ENCODE results near the gene KCNIP4. TPM values are rescaled to one million over a fixed set of nuclear protein-coding genes. Genes with fewer than 3 reads are reported as not detected.

KCNIP4 gene
- total and polyA plus RNA-seq, 2 of the 4 experiments (the other 2 are of a cell fraction) = not detected

GRCh38 chr4:21090094-21090666 is 858.4 kb downstream of the KCNIP4 start:
- Histone ChIP-seq H4K5ac (ENCODE audit: low read depth, low read length) (no peak overlapping the region), H2AK9ac (replicated peaks; ENCODE audit: low read depth, low read length, poor library complexity) (no peak overlapping the region), H4K20me1 (ENCODE audit: insufficient read depth, low read length) (no peaks in the 10 kb centered on the region), H3K4me1 (ENCODE audit: control insufficient read depth, insufficient read depth, low read length) (no peaks in the 10 kb centered on the region), H3K9me1 (ENCODE audit: insufficient read depth, low read length) (no peaks in the 10 kb centered on the region), H2BK5ac (ENCODE audit: low read depth, low read length, poor library complexity, severe bottlenecking) (no peak overlapping the region), H3K79me1 (ENCODE audit: low read depth in 1 of 2, low read length in 2 of 2) (no peaks in the 10 kb centered on the region), H3K56ac (ENCODE audit: extremely low read depth, insufficient read depth, low read length) (no peak overlapping the region), H3K4me2 (ENCODE audit: low read depth, low read length) (no peak overlapping the region), H2AK5ac (ENCODE audit: low read depth, low read length) (no peak overlapping the region), H3K4ac (ENCODE audit: low read depth, low read length) (no peak overlapping the region), H4K8ac (ENCODE audit: low read depth in 2 of 2, low read length in 2 of 2) (no peak overlapping the region), H4K91ac (ENCODE audit: insufficient read depth, low read depth, low read length) (no peak overlapping the region), H3K9me3 (ENCODE audit: control insufficient read depth, insufficient read depth, low read length) (peaks cover 5% of the 10 kb centered on the region; the same call in 1 of the 2 replicates), H2BK15ac (ENCODE audit: low read depth, low read length) (no peak overlapping the region), H2BK120ac (ENCODE audit: low read depth, low read length) (no peak overlapping the region), H3K27ac (ENCODE audit: insufficient read depth, low read length) (no peak overlapping the region), H3K36me3 (ENCODE audit: control insufficient read depth, insufficient read depth, low read length) (no peaks in the 10 kb centered on the region), H3K27me3 (ENCODE audit: control insufficient read depth, insufficient read depth, low read length) (no peaks in the 10 kb centered on the region), H3K23ac (ENCODE audit: low read depth, low read length) (no peak overlapping the region), H2AFZ (replicated peaks; ENCODE audit: low read length, poor library complexity) (no peak overlapping the region), H3K4me3 (ENCODE audit: insufficient read depth, low read depth, low read length) (no peak overlapping the region), H2BK20ac (ENCODE audit: low read depth, low read length) (no peak overlapping the region), H3K18ac (ENCODE audit: low read depth, low read length) (no peak overlapping the region), H3K9ac (ENCODE audit: low read depth, low read length) (no peak overlapping the region), H3K14ac (replicated peaks; ENCODE audit: low read depth, low read length) (no peak overlapping the region)
- dilution Hi-C loops (cut with HindIII; ENCODE audit: low sequenced_read_pairs, unreplicated experiment) (no loop called here), intact Hi-C loops (cut with micrococcal nuclease) (no loop called here), in situ Hi-C loops (cut with MboI; ENCODE audit: low sequenced_read_pairs) (no loop called here)
- ATAC-seq (ENCODE audit: low read depth) = no peak
- ChIA-PET POLR2A (ENCODE audit: unreplicated experiment) (no interaction called here), CTCF (no interaction called here)
- no CpG with 5 or more reads among the region's 4 CpGs for WGBS, 2 experiments (ENCODE audit: extremely low coverage in 2 of 2, insufficient read length in 1 of 2)
- TF ChIP-seq MXI1 (IDR thresholded peaks at IDR 0.05; ENCODE audit: borderline replicate concordance, low read depth, low read length) (no peak), MAZ (IDR thresholded peaks at IDR 0.05; ENCODE audit: borderline replicate concordance, low read depth, low read length) (no peak), SMC3 (IDR thresholded peaks at IDR 0.05; ENCODE audit: low read depth, low read length) (no peak), USF2 (IDR thresholded peaks at IDR 0.05; ENCODE audit: low read depth, low read length) (no peak), POLR2A (IDR thresholded peaks at IDR 0.05; ENCODE audit: low read depth, low read length) (no peak), CEBPB (IDR thresholded peaks at IDR 0.05; ENCODE audit: low read depth, low read length) (no peak), CHD1 (IDR thresholded peaks at IDR 0.05; ENCODE audit: low read depth, low read length) (no peak), ELK1 (IDR thresholded peaks at IDR 0.05; ENCODE audit: borderline replicate concordance, low read depth, low read length) (no peak), RAD21 (IDR thresholded peaks at IDR 0.05; ENCODE audit: low read length) (no peak), RFX5 (IDR thresholded peaks at IDR 0.05; ENCODE audit: low read depth, low read length) (no peak), MAFK (IDR thresholded peaks at IDR 0.05; ENCODE audit: low read depth, low read length) (no peak), BHLHE40 (IDR thresholded peaks at IDR 0.05; ENCODE audit: low read depth, low read length) (no peak), NFE2L2 (IDR thresholded peaks at IDR 0.05; ENCODE audit: low read depth, low read length) (no peak)
- BruUV-seq (replicated peaks) = no TSS peak
- no peak for DNase-seq
